CD4-positive, CD25-positive, alpha-beta regulatory T cell (primary cell): ENCODE data around the gene NKIRAS1. TPM values are rescaled to one million over a fixed set of nuclear protein-coding genes. Genes with fewer than 3 reads are reported as not detected.

Experiments used
- ATAC-seq, 2 donors: fragments of 150-1000 bp; cut with Tn5 transposase; one replicate each; pipeline ENCODE4 v1.10.0; 2021; ENCODE audit warnings: low read depth in 2 of 2, moderate number of reproducible peaks in 2 of 2, moderate library complexity in 1 of 2
- DNase-seq, 3 donors: peaks; one replicate each; pipeline versions ENCODE4 v3.0.0 to v3.0.0-alpha.2; 2012 to 2022; ENCODE audit warnings: mixed read lengths in 1 of 3
- H3K27ac ChIP-seq: one replicate; pipeline ENCODE4 v1.7.0; 2013; ENCODE audit warnings: mild to moderate bottlenecking, low read length; ENCODE audit not compliant: insufficient read depth, poor library complexity, severe bottlenecking
- H3K27me3 ChIP-seq: one replicate; pipeline ENCODE4 v1.7.0; 2013; ENCODE audit warnings: low read length; ENCODE audit not compliant: control insufficient read depth, insufficient read depth
- H3K36me3 ChIP-seq: one replicate; pipeline ENCODE4 v1.7.0; 2013; ENCODE audit warnings: mild to moderate bottlenecking, low read length, moderate library complexity; ENCODE audit not compliant: control insufficient read depth, insufficient read depth
- H3K4me1 ChIP-seq: 2 replicates; pipeline ENCODE4 v1.7.0; 2013; ENCODE audit warnings: mild to moderate bottlenecking, low read length; ENCODE audit not compliant: insufficient read depth, control insufficient read depth, poor library complexity, severe bottlenecking
- H3K4me3 ChIP-seq: one replicate; pipeline ENCODE4 v1.7.0; 2013; ENCODE audit warnings: low read depth, mild to moderate bottlenecking, low read length, moderate library complexity
- H3K9me3 ChIP-seq, 2 experiments: 1 replicate in 1 of 2; 2 replicates in 1 of 2; pipeline ENCODE4 v1.7.0; 2013; ENCODE audit warnings: low read length in 2 of 2, mild to moderate bottlenecking in 1 of 2, moderate library complexity in 1 of 2; ENCODE audit not compliant: control insufficient read depth in 2 of 2
- H3K27ac Mint-ChIP-seq, 3 donors: one replicate each; pipeline ENCODE4 v1.8.0; 2020 to 2022; ENCODE audit warnings: mild to moderate bottlenecking in 3 of 3, mixed read lengths in 3 of 3, moderate library complexity in 2 of 3
- H3K27me3 Mint-ChIP-seq: one replicate; pipeline ENCODE4 v1.8.0; 2022; ENCODE audit warnings: mild to moderate bottlenecking, mixed read lengths
- H3K36me3 Mint-ChIP-seq: one replicate; pipeline ENCODE4 v1.8.0; 2020; ENCODE audit warnings: mixed read lengths
- H3K4me1 Mint-ChIP-seq, 4 donors: one replicate each; pipeline ENCODE4 v1.8.0; 2020 to 2022; ENCODE audit warnings: mixed read lengths in 4 of 4, mild to moderate bottlenecking in 1 of 4
- H3K4me3 Mint-ChIP-seq, 4 donors: one replicate each; pipeline ENCODE4 v1.8.0; 2020 to 2022; ENCODE audit warnings: mild to moderate bottlenecking in 4 of 4, mixed read lengths in 4 of 4, moderate library complexity in 3 of 4
- H3K9me3 Mint-ChIP-seq, 7 donors: one replicate each; pipeline ENCODE4 v1.8.0; 2020 to 2022; ENCODE audit warnings: mixed read lengths in 7 of 7, mild to moderate bottlenecking in 3 of 7, moderate library complexity in 2 of 7
- polyA plus RNA-seq, 4 donors: library from polyadenylated mRNA; unstranded; fragments of 300-500 nt; fragmentation: Illumina TruSeq; gene quantifications; one replicate each; pipeline ENCODE4 v1.2.3, GENCODE V29; 2021
- total RNA-seq: library from RNA; stranded (reverse); gene quantifications from one replicate; pipeline ENCODE4 v1.2.3, GENCODE V29; 2022

NKIRAS1 gene
- total and polyA plus RNA-seq, 5 donors from 2014 or later: 2.1 to 5.8 (median 4.0) TPM

DNA sequence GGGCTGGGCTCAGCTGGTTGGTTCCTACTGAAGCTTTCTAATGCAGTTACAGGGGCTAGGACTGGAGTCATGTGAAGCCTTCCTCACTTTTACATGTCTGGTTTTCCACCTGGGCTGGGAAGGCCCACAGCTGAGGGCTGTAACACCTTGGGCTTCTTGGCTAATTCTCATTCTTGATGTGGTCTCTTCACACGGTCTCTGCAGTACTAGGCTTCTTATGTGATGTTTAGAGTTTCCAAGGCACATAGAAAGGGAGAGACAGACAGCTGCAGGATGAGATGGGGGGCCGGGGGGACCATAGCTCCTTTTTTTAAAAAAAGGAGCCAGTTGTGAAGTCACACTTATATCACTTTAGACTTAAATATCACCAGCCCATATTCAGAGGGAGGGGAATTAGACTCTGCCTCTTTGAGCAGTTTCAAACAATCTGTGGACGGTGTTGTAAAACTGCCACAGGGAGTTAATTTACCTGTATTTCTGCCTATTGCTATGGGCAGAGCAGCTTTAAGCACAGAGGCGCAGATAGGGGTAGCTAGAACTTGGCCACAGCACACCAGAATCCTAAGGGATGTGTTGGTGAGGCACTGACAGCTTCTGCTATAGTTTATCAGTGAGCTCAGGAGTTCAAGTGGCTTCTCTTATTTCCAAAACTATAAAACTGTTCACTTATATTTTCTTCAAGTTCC lies 46.7 kb downstream of the NKIRAS1 start:
- no peak overlapping the region for H3K27ac ChIP-seq
- no peak for DNase-seq
- H3K36me3 ChIP-seq: no peaks in the 10 kb centered on the region
- H3K27me3 ChIP-seq: no peaks in the 10 kb centered on the region
- Mint-ChIP-seq H3K27me3 (no peaks in the 10 kb centered on the region), H3K36me3 (peaks cover 3% of the 10 kb centered on the region), H3K4me3 (no peak overlapping the region), H3K4me1 (peaks cover 14 to 36% (median 25%) of the 10 kb centered on the region in 4 donors), H3K9me3 (no peaks in the 10 kb centered on the region), H3K27ac (peak overlapping the region in 1 of 3 donors; percentile 46)
- no peak for ATAC-seq
- H3K9me3 ChIP-seq: no peaks in the 10 kb centered on the region
- no peaks in the 10 kb centered on the region for H3K4me1 ChIP-seq
- no peak overlapping the region for H3K4me3 ChIP-seq

DNA sequence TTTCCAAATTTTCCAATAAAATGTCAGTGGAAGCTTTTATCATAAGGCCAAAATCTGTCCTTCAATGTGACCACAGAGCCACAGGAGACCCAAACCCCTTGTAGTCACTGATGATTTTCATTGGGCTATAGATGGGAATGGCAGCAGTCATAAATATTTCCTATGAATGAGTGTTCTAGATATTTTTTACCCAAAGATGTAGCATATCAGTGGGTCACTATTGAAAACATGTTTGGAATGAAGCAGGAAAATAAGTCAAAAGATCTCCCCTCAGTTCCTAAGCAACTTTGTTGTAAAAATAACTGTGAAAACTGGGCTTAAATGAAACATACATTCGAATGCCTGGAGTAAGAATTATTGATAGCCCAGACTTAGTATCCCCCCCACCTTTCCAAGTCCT lies 49.0 kb downstream of the NKIRAS1 start:
- peaks cover 21 to 48% (median 23%) of the 10 kb centered on the region in 4 donors for H3K4me1 Mint-ChIP-seq
- H3K36me3 Mint-ChIP-seq: peaks cover 12% of the 10 kb centered on the region
- H3K4me3 Mint-ChIP-seq: no peak overlapping the region
- H3K4me1 ChIP-seq: no peaks in the 10 kb centered on the region
- H3K27me3 Mint-ChIP-seq: no peaks in the 10 kb centered on the region
- no peak overlapping the region for H3K4me3 ChIP-seq
- H3K27ac ChIP-seq: no peak overlapping the region
- ATAC-seq: no peak
- DNase-seq: no peak
- H3K9me3 ChIP-seq: no peaks in the 10 kb centered on the region
- peaks cover 3% of the 10 kb centered on the region for H3K36me3 ChIP-seq
- H3K9me3 Mint-ChIP-seq: no peaks in the 10 kb centered on the region
- H3K27me3 ChIP-seq: no peaks in the 10 kb centered on the region
- H3K27ac Mint-ChIP-seq: peak overlapping the region in 2 of 3 donors; percentile 2 to 27

DNA sequence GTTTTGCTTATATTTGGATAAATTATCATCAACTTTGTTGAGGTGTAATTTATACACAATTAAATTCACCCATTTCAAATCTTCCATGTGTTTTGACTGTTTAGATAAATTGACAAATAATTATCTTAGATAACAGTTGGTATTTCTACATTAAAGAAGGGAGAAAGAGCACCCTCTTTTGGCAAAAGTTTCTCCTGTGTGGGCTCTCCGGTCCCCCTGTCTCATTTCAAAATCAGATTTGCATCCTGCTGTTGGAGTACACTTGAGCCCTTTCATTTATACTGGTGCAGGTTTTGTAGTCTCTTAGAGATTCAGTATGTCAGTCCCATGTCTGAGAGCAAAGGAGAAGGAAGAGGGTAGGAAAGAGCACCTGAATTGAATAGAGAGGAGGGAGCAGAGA lies 49.4 kb downstream of the NKIRAS1 start:
- no peak overlapping the region for H3K4me3 ChIP-seq
- peak overlapping the region; percentile 2 to 39 (median 27) for H3K27ac Mint-ChIP-seq
- no peak overlapping the region for H3K27ac ChIP-seq
- H3K36me3 Mint-ChIP-seq: peaks cover 12% of the 10 kb centered on the region
- peaks cover 3% of the 10 kb centered on the region for H3K36me3 ChIP-seq
- no peak overlapping the region for H3K4me3 Mint-ChIP-seq
- no peaks in the 10 kb centered on the region for H3K9me3 ChIP-seq
- H3K4me1 Mint-ChIP-seq: peaks cover 23 to 48% (median 24%) of the 10 kb centered on the region in 4 donors
- no peak for ATAC-seq
- H3K27me3 Mint-ChIP-seq: no peaks in the 10 kb centered on the region
- H3K4me1 ChIP-seq: no peaks in the 10 kb centered on the region
- H3K27me3 ChIP-seq: no peaks in the 10 kb centered on the region
- no peak for DNase-seq
- H3K9me3 Mint-ChIP-seq: no peaks in the 10 kb centered on the region

DNA sequence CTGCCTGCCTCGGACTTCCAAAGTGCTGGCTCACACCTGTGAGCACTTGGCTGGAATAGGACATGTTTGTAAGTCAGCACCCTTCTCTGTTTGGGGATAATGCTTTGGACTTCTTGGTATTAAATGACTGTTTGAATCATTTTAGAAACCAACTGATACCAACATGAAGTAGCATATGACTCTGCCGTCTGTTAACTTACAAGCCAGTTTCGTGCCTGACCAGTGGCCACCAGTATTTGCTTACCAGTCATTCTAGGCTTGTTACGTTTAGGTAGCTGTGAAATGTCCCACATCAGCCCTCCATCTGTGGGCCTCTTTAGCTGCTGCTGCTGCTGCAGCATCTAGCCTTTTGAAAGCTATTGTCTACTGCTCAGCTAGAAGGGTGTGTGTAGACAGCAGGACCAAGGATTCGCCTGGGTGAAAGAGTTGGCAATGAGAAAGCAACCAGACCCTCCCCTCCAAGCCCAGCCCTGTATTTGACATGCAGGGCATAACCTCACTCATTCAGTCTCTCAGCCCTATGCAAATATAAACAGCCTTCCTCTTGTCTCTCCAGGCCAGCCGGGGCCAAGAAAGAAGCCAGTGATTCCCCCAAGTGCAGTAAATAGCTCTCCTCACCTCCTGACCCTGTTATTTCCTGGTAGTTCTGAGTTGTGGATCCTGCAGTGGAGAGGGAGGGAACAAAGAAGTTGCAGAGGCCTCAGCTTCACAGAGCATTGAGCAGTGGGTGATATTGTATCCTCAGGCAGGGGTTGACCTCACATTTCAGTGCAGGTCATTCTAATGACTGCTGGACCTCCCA lies 51.0 kb downstream of the NKIRAS1 start:
- no peaks in the 10 kb centered on the region for H3K27me3 Mint-ChIP-seq
- ATAC-seq: no peak

DNA sequence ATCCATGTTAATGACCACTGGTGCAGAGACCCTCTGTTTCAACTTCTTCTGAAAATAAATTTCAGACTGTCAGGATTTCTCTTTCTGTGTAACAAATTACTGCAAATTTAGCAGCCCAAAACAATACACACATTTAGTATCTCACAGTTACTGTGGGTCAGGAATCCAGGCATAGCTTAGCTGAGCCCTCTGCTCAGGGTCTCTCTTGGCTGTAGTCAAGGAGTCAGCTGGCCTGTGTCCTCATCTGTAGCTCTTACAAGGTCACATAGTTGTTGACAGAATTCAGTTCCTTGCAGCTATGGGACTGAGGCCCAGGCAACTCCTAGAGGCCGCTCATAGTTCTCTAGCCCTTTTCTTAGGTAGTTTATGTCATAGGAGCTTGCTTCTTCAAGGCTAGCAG lies 51.9 kb downstream of the NKIRAS1 start:
- Histone ChIP-seq H3K4me3 (no peak overlapping the region), H3K27ac (no peak overlapping the region), H3K27me3 (no peaks in the 10 kb centered on the region), H3K36me3 (peaks cover 3% of the 10 kb centered on the region), H3K9me3 (no peaks in the 10 kb centered on the region), H3K4me1 (peaks cover 4% of the 10 kb centered on the region)
- DNase-seq (no peak), ATAC-seq (no peak)
- Mint-ChIP-seq H3K27ac (peak overlapping the region in 2 of 3 donors; percentile 38 to 45), H3K9me3 (no peaks in the 10 kb centered on the region), H3K4me3 (no peak overlapping the region), H3K27me3 (no peaks in the 10 kb centered on the region), H3K4me1 (peaks cover 35 to 68% (median 40%) of the 10 kb centered on the region in 4 donors), H3K36me3 (peaks cover 26% of the 10 kb centered on the region)

More for the DNA sequence above, 51.0 kb downstream of the NKIRAS1 start:
- Mint-ChIP-seq H3K9me3 (no peaks in the 10 kb centered on the region), H3K27ac (peak overlapping the region in 2 of 3 donors; percentile 45 to 52), H3K36me3 (peaks cover 23% of the 10 kb centered on the region), H3K4me3 (no peak overlapping the region), H3K4me1 (peaks cover 26 to 60% (median 35%) of the 10 kb centered on the region in 4 donors)
- DNase-seq: no peak
- H3K9me3 ChIP-seq: no peaks in the 10 kb centered on the region
- H3K27ac ChIP-seq: no peak overlapping the region
- peaks cover 3% of the 10 kb centered on the region for H3K36me3 ChIP-seq
- H3K4me1 ChIP-seq: no peaks in the 10 kb centered on the region
- no peak overlapping the region for H3K4me3 ChIP-seq
- H3K27me3 ChIP-seq: no peaks in the 10 kb centered on the region

DNA sequence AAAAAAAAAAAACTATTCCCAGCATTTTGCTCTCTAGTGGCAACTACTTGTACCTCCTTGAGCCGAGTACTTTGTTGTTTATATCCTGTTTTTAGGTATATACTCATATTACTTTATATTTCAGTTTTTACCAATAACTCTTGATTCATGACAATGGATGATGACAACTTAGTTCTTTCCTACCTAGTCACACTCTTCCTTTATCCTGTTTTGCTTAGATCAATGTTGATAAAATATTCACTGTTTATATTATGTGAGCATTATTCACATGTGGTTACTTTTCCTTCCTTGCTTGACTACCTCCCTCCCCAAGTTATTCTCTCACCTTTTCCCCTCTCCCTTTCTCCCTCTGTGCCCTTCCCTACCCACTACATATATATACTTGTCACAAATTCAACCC lies 53.7 kb downstream of the NKIRAS1 start:
- Histone ChIP-seq H3K27me3 (no peaks in the 10 kb centered on the region), H3K36me3 (peaks cover 3% of the 10 kb centered on the region), H3K9me3 (no peaks in the 10 kb centered on the region), H3K4me3 (no peak overlapping the region), H3K4me1 (peaks cover 19% of the 10 kb centered on the region), H3K27ac (no peak overlapping the region)
- H3K4me3 Mint-ChIP-seq: peak overlapping the region in 1 of 4 donors; percentile 62
- H3K9me3 Mint-ChIP-seq: no peaks in the 10 kb centered on the region
- peaks cover 30% of the 10 kb centered on the region for H3K36me3 Mint-ChIP-seq
- ATAC-seq (no peak), DNase-seq (no peak)
- peaks cover 36 to 80% (median 47%) of the 10 kb centered on the region in 4 donors for H3K4me1 Mint-ChIP-seq
- H3K27ac Mint-ChIP-seq: peak overlapping the region in 2 of 3 donors; percentile 72
- H3K27me3 Mint-ChIP-seq: no peaks in the 10 kb centered on the region

DNA sequence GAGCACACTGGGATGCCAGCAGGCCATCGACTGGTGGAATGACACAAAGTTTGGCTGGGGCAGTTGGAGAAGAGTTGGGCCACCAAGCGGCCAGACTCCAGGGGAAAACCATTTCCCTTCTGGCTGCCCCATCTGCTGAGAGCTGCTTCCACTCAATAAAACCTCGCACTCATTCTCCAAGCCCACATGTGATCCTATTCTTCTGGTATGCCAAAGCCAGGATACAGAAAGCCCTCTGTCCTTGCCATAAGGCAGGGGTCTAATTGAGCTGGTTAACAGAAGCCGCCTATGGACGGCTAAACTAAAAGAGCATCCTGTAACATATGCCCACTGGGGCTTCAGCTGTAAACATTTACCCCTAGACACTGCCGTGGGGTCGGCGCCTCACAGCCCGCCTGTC lies 55.1 kb downstream of the NKIRAS1 start:
- no peak overlapping the region for H3K4me3 ChIP-seq
- H3K36me3 Mint-ChIP-seq: peaks cover 30% of the 10 kb centered on the region
- H3K4me1 ChIP-seq: peaks cover 22% of the 10 kb centered on the region
- no peaks in the 10 kb centered on the region for H3K9me3 ChIP-seq
- H3K27ac Mint-ChIP-seq: no peak overlapping the region
- no peaks in the 10 kb centered on the region for H3K27me3 ChIP-seq
- H3K36me3 ChIP-seq: peaks cover 3% of the 10 kb centered on the region
- DNase-seq (no peak), ATAC-seq (no peak)
- no peak overlapping the region for H3K27ac ChIP-seq
- no peaks in the 10 kb centered on the region for H3K9me3 Mint-ChIP-seq
- no peaks in the 10 kb centered on the region for H3K27me3 Mint-ChIP-seq
- peaks cover 30 to 86% (median 52%) of the 10 kb centered on the region in 4 donors for H3K4me1 Mint-ChIP-seq
- no peak overlapping the region for H3K4me3 Mint-ChIP-seq
